ENCODE measurements around the gene LIMA1.

DNA sequence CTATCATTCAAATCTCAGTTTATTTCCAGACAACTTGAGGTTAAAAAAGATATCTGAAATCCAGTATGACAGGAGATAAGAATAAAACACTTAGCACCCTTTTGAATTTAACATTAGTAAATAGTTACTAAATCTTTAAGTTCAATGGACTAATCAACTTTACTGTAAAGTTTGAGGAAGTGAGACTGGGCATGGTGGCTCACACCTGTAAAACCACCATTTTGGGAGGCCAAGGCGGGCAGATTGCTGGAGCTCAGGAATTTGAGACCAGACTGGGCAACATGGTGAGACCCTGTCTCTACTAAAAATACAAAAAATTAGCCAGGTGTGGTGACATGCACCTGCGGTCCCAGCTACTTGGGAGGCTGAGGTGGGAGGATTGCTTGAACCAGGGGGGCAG, 75.9 kb downstream of the LIMA1 start:
- TF ChIP-seq, protein P1, sequence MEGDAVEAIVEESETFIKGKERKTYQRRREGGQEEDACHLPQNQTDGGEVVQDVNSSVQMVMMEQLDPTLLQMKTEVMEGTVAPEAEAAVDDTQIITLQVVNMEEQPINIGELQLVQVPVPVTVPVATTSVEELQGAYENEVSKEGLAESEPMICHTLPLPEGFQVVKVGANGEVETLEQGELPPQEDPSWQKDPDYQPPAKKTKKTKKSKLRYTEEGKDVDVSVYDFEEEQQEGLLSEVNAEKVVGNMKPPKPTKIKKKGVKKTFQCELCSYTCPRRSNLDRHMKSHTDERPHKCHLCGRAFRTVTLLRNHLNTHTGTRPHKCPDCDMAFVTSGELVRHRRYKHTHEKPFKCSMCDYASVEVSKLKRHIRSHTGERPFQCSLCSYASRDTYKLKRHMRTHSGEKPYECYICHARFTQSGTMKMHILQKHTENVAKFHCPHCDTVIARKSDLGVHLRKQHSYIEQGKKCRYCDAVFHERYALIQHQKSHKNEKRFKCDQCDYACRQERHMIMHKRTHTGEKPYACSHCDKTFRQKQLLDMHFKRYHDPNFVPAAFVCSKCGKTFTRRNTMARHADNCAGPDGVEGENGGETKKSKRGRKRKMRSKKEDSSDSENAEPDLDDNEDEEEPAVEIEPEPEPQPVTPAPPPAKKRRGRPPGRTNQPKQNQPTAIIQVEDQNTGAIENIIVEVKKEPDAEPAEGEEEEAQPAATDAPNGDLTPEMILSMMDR (IDR thresholded peaks at IDR 0.05) = no peak
- no peak for TF ChIP-seq POLR2A (IDR thresholded peaks at IDR 0.05)

Measured in lower leg skin (tissue), 3 donors.